ENCODE data around the gene NHLRC1.

Gene NHLRC1

GRCh38 chr6:18138906-18139305 is 16.4 kb upstream of the NHLRC1 start:
- no peak for DNase-seq

- DNase-seq = no peak
Observed at GRCh38 chr6:18136260-18136659, 13.8 kb upstream of the NHLRC1 start.

GRCh38 chr6:18135171-18135570 is 12.7 kb upstream of the NHLRC1 start:
- no peak for DNase-seq

- DNase-seq = no peak
Observed at GRCh38 chr6:18132346-18132745, 9.9 kb upstream of the NHLRC1 start.

GRCh38 chr6:18126121-18126520 is 3.6 kb upstream of the NHLRC1 start:
- DNase-seq = no peak

GRCh38 chr6:18121580-18122127 is 823 bp downstream of the NHLRC1 start:
- no peak for DNase-seq

GRCh38 chr6:18119236-18119635 is 3.2 kb downstream of the NHLRC1 start:
- DNase-seq = no peak

- no peak for DNase-seq
Observed at GRCh38 chr6:18118330-18118729, 4.1 kb downstream of the NHLRC1 start.

GRCh38 chr6:18117136-18117535 is 5.3 kb downstream of the NHLRC1 start:
- DNase-seq = no peak

GRCh38 chr6:18115356-18115755 is 7.1 kb downstream of the NHLRC1 start:
- DNase-seq = no peak

GRCh38 chr6:18110162-18110561 is 12.3 kb downstream of the NHLRC1 start:
- no peak for DNase-seq

- no peak for DNase-seq
Observed at GRCh38 chr6:18107061-18107460, 15.4 kb downstream of the NHLRC1 start.

GRCh38 chr6:18102783-18103509 is 19.5 kb downstream of the NHLRC1 start:
- no peak for DNase-seq

- no peak for DNase-seq
Observed at GRCh38 chr6:18101873-18102272, 20.6 kb downstream of the NHLRC1 start.

GRCh38 chr6:18101271-18101670 is 21.2 kb downstream of the NHLRC1 start:
- DNase-seq = no peak

GRCh38 chr6:18100296-18100695 is 22.2 kb downstream of the NHLRC1 start:
- DNase-seq = no peak

- no peak for DNase-seq
Observed at GRCh38 chr6:18099511-18099910, 23.0 kb downstream of the NHLRC1 start.

GRCh38 chr6:18096423-18096822 is 26.1 kb downstream of the NHLRC1 start:
- no peak for DNase-seq

GRCh38 chr6:18091382-18091781 is 31.1 kb downstream of the NHLRC1 start:
- DNase-seq = no peak

GRCh38 chr6:18090349-18090786 is 32.1 kb downstream of the NHLRC1 start:
- DNase-seq = no peak

- no peak for DNase-seq
Observed at GRCh38 chr6:18088419-18089296, 33.8 kb downstream of the NHLRC1 start.

- DNase-seq = no peak
Observed at GRCh38 chr6:18087396-18088165, 34.9 kb downstream of the NHLRC1 start.

- no peak for DNase-seq
Observed at GRCh38 chr6:18081025-18081668, 41.3 kb downstream of the NHLRC1 start.
